HS-5 (cell line): ENCODE results near the gene FUCA1.
"Not testable (repeated sequence)": the region's sequence is repeated elsewhere in the genome, so short reads cannot be mapped to it uniquely, and the experiment has no call there.

ENCODE experiments used
- DNase-seq: peaks from one replicate; pipeline ENCODE4 v3.0.0-alpha.2; 2012; ENCODE audit warnings: low read depth

The FUCA1 gene

GRCh38 chr1:23837908-23838307, 30.2 kb downstream of the FUCA1 start:
- DNase-seq, result no peak

DNA sequence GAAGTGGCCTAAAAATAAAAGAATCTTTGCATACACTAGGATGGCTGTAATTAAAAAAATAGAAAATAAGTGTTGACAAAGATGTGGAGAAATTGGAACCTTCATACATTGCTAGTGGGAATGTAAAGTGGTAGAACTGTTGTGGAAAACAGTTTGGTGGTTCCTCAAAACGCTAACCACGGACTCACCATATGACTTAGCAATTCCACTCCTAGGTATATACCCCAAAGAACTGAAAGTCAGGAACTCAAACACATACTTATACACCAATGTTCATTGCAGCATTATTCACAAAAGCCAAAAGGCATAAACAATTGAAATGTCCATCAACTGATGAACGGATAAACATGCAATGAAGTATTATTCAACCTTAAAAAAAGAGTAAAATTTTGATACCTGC, 32.1 kb downstream of the FUCA1 start:
- no peak for DNase-seq

DNA sequence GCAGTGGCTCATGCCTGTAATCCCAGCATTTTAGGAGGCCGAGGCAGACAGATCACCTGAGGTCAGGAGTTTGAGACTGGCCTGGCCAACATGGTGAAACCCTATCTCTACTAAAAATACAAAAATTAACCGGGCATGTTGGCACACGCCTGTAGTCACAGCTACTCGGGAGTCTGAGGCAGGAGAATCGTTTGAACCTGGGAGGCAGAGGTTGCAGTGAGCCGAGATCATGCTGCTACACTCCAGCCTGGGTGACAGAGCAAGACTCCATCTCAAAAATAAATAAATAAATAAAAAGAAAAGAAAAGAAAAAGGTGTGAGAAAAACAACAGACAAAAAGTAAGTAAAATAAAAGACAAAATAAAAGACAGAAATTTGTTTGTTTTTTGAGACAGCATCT, 33.9 kb downstream of the FUCA1 start:
- DNase-seq, result not testable (repeated sequence)

- no peak for DNase-seq
These were observed 40.4 kb downstream of the FUCA1 start for GRCh38 chr1:23827717-23828116.

DNA sequence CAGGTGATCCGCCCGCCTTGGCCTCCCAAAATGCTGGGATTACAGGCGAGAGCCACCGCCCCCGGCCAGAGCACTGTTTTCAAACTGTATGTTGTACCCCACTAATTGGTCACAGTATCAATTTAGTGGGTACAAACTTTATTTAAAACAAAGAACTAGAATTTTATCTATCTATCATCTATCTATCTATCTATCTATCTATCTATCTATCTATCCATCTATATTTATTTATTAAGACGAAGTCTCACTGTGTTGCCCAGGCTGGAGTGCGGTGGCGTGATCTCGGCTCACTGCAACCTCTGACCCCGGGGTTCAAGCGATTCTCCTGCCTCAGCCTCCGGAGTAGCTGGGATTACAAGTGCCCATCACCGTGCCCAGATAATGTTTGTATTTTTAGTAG, 41.5 kb downstream of the FUCA1 start:
- not testable (repeated sequence) for DNase-seq

GRCh38 chr1:23825762-23826522, 42.1 kb downstream of the FUCA1 start:
- no peak for DNase-seq

GRCh38 chr1:23825076-23825761, 42.9 kb downstream of the FUCA1 start, which contains the start of gene HMGCL:
TSS of gene HMGCL (minus strand) at chr1:23825429. CDS start at chr1:23825415, 14 bp downstream.
- DNase-seq, result peak; percentile 51

DNA sequence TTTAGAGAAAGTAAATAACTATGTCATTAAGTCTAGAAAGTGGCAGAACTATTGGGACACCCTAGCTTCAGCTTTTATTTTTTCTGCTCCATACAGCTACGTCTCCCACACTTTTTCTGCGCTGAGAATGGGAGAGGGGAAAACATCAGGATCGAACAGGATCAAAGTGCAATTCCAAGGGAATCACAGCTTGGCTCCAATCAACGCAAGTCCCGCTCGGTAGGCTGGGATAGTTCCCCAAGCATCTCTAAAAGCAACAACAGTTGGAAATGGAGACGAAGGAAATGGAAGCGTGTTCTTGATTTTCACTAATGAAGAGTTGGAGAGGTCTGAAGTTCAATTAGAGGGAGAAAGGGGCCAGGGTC, 43.4 kb downstream of the FUCA1 start:
- DNase-seq, result no peak

- no peak for DNase-seq
These were observed 44.3 kb downstream of the FUCA1 start for GRCh38 chr1:23823767-23824166.

DNA sequence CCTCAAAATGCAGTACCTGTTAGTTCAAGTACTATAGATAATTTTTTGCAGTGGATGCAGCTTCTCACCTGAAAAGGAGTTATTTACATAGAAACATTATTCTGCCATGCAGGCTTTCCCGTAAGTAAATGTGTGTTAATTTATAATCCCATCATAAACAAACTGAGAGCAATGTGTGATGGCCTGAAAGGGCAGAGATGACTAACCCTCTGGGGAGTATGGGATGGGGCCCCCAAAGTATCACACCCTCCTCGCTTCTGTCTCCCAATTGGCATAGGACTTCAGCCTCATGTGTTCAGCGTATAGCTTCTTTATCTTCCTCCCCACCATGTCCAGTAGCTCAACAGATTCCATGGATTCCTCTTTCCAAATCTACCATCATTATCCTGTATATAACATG, 50.5 kb downstream of the FUCA1 start:
- DNase-seq, result no peak

- no peak for DNase-seq
These were observed 51.2 kb downstream of the FUCA1 start for GRCh38 chr1:23816906-23817305.

DNA sequence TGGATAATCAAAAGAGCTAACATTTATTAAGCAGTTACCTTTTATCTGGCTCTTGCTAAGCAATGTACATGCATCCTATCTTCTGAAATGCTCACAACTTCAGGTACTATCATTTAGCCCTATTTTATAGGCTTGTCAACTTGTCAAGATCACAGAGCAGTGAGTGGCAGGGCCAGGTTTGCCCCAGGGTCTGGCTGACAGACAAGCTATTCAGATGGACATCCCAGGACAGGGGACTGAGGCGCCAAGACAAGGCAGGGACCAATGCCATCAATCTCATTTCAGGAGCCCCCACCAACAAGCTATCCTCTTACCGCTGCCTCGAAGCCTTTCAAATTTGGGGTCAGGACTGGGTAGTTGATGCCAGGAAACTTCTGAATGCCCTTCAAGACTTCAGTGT, 51.7 kb downstream of the FUCA1 start:
- DNase-seq, result no peak

GRCh38 chr1:23814016-23814415, 54.1 kb downstream of the FUCA1 start:
- DNase-seq, result no peak

DNA sequence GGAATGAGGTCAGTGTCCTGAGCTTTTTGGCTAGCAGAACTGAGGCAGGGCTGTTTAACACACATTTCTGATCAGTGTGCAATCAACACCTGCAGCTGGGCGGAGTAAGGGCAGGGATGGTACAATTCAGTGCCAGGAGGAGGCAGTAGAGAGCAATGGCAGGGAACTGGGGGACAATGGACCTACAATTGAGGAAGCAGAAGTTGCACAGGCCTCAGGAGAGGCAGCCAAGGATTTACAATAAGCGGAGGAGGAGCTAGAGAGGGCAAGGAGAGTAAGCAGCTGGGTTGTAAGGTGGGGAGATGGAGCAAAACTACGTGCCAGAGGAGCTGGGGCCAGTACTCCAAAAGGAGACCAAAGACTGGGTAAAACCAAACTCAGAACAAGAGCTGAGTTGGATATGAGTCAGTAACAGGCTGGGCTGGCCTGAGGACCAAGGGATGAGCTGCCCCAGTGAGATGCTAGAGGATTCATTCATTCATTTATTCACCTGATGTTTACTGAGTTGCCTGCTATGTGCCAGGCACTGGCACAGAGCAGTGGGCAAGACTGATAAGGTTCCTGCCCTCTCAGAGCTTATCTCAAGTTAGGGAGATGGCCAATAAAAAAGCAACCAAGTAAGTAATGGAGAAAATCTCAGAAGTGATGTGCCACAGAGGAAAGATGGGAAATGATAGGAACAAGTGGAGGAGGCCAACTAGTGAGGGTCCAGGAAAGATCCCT, 57.1 kb downstream of the FUCA1 start:
- DNase-seq, result no peak

GRCh38 chr1:23809751-23810171, 58.3 kb downstream of the FUCA1 start:
- DNase-seq, result no peak

- DNase-seq, result no peak
These were observed 60.6 kb downstream of the FUCA1 start for GRCh38 chr1:23807453-23807852.

DNA sequence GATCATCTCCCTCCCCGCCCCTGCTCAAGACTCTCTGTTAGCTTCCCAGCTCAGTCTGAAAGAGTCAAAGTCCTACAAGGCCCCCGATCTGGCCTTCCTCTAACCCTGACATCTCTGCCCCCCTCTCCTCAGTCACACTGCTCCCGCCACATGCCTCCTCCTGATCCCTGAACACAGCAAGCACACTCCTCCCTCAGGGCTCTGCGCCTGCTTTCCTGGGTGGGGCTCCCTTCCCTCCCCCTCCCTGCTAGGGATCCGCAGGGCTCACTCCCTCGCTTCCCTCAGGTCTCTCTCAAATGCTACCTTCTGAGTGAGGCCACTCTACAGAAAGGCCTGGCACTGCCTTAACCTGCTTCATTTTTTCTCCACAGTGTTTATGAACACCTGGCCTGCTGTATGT, 61.8 kb downstream of the FUCA1 start:
- DNase-seq, result no peak

GRCh38 chr1:23805025-23805424, 63.1 kb downstream of the FUCA1 start:
- no peak for DNase-seq

DNA sequence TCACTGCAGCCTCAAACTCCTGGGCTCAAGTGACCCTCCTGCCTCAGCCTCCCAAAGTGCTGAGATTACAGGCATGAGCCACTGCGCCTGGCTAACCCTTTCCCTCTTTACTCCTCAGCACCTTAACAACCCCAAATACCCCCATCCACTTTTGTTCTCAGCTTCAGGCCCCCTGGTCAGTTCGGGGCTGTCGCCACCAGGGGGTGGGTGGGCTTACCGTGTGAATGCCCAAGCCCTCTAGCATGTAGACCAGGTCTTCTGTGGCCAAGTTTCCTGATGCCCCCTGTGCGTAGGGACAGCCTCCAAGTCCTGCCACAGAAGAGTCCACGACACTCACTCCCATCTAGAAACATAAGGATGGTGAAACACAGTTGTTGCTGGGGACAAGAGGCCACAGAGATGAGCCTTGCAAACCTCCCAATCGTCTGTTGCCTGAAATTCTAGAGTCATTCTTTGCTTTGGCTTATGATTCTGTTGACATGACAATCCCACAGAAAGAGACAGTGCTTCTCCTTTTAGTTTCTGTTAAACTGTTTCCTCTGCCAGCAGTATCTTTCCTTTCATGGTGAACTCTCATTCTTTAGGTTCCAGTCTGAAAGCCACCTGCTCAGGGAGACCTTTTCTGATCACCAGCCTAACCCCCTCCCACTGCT, 63.8 kb downstream of the FUCA1 start:
- DNase-seq, result no peak

DNA sequence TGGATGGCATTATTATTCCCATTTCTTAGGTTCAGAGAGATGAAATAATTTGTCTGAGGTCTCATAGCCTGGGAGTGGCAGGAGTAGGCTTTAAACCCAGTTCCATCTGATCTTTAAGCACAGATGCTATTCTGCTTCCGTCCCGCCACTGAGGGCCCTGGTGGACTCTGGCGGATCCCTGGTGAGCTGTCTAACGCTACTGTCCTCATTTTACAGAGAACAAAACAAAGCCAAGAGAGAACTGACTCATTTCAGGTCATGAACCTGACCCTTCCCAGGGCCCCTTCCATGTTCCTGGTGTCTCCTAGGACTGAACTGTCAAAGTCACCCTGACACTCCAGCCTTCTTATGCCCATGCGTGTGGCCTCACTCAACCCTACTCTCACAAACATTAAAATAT, 64.4 kb downstream of the FUCA1 start:
- no peak for DNase-seq

DNA sequence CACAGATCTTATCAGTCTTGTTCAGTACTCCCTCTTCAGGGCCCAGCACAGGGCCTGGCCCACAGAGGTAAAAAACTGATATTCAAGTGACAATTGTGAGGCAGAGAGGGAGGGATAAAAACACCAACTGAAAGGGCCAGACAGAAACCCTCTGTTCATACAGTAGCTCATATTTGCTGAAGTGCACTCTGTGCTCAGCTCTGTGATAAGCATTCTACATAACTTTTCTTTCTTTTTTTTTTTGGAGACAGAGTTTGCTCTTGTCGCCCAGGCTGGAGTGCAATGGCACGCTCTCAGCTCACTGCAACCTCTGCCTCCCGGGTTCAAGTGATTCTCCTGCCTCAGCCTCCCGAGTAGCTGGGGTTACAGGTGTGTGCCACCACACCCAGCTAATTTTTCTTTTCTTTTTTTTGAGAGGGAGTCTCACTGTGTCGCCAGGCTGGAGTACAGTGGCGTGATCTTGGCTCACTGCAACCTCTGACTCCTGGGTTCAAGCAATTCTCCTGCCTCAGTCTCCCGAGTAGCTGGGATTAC, 65.2 kb downstream of the FUCA1 start:
- DNase-seq, result not testable (repeated sequence)

GRCh38 chr1:23801876-23802275, 66.2 kb downstream of the FUCA1 start:
- DNase-seq, result no peak
